Measurements from ENCODE around the gene PADI3. TPM values are rescaled to one million over a fixed set of nuclear protein-coding genes. Genes with fewer than 3 reads are reported as not detected.

PADI3 gene
- total RNA-seq, 6 donors from 2014 or later: not detected

GRCh38 chr1:17230671-17231310 lies 18.1 kb upstream of the PADI3 start:
- ATAC-seq (ENCODE audit: low FRiP score in 2 of 2): no peak
- TF ChIP-seq POLR2AphosphoS5 (IDR thresholded peaks at IDR 0.05) (no peak), CTCF (IDR thresholded peaks at IDR 0.05) (no peak), EP300 (IDR thresholded peaks at IDR 0.05) (no peak), POLR2A (IDR thresholded peaks at IDR 0.05) (no peak)

DNA sequence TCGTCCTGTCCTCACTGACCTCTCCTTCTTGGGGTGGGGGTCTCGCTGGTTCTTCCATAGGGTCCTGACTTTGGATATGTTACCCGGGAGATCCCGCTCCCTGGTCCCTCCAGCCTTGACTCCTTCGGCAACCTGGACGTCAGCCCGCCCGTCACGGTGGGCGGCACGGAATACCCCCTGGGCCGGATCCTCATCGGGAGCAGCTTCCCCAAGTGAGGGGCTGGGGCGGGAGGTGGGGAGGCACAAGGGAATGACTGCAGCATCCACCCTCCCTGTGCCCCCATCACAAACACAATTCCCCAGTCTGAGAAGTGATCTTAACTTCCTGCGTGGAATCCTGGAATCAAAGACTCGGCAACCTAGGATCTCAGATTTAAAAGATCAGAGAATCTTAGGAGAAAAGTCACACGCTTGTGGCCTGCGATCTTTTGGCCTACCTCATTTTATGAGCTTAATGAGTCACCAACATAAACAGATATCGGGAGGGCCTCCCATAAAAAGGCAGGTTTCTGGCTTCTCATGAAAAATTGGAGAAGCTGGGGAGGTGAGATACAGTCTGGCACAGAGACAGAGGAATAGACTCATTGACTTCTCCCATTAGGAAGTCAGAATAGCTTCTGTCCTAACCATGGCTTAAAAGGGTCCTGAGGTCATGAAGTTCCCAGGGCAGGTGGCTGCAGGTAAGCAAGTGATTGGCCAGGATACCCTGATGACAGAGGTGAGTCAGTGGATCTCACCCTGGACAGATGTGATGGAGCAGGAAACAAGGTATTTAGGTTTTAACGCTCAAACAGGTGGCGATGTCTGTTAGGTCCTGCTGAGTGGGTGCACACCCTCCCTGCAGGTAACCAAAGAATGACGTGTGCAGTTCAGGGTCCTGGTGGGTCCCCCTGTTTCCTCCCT lies 15.9 kb upstream of the PADI3 start:
- H3K4me3 ChIP-seq: no peak overlapping the region
- peaks cover 0 to 4% (median 0%) of the 10 kb centered on the region in 4 donors for H3K4me1 ChIP-seq
- no peaks in the 10 kb centered on the region for H3K36me3 ChIP-seq
- no peaks in the 10 kb centered on the region for H3K9me3 ChIP-seq
- H3K27ac ChIP-seq: no peak overlapping the region
- no peak for TF ChIP-seq POLR2A (IDR thresholded peaks at IDR 0.05)
- no peak for DNase-seq
- no peaks in the 10 kb centered on the region for H3K27me3 ChIP-seq
- ATAC-seq (ENCODE audit: low FRiP score in 2 of 2): no peak
- 70 to 77% methylated on average over 17 to 22 of the region's 22 CpGs for WGBS, 2 donors

More at GRCh38 chr1:17230671-17231310, 18.1 kb upstream of the PADI3 start:
- H3K27ac ChIP-seq: no peak overlapping the region
- H3K36me3 ChIP-seq: no peaks in the 10 kb centered on the region
- WGBS, 2 donors: 67 to 74% methylated on average over 8 of the region's 8 CpGs
- no peaks in the 10 kb centered on the region for H3K9me3 ChIP-seq
- no peak for DNase-seq
- H3K27me3 ChIP-seq: no peaks in the 10 kb centered on the region
- no peaks in the 10 kb centered on the region for H3K4me1 ChIP-seq
- no peak overlapping the region for H3K4me3 ChIP-seq

DNA sequence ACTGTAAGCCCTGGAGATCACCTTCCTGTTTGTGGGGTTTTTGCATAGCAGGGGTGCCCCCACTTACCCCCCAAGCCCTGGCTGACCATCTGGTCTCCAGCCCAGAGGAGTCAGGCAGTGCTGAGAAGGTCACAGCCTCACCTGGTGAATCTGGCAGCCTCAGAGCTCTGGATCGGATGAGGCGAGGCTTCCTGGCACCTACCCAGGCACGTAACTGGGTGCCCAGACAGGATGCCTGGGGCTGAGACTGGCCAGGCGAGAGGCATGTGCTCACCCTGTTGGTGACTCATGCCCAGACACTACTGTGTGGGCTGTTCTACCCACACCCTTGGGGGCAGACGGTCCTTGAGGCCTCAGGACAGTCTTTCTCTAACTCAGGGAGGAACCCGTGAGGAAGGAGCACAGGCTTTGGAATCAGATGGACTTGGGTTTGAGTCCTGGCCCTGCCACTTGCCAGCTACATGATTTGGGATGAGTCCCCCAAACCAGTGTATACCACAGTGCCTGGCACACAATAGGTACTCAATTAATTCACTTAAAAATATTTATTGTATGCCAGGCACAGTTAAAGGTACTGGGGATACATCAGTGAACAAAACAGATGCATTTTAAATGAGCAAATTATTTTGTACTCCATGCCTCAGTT lies 15.1 kb upstream of the PADI3 start:
- WGBS, 2 donors: 38% methylated on average over 6 of the region's 6 CpGs; no CpG with 5 or more reads in 1 of the 2 donors

DNA sequence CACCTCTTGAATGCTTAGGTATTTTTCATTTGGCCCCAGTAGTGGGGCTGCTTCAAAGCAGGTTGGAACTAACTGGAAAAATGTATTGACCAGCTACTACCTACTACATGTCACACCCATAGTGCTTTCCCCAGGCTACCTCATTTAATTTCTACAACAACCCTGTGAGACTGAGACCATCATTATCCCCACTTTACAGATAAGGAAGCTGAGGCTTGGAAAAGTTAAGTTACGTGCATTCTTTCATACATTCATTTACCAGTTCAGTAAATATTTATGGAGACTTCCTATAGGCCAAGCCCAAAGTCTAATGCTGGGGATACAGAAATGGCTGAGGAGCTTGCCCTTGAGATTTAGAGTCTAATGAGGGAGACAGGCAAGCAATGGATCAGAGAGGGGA lies 14.5 kb upstream of the PADI3 start:
- Histone ChIP-seq H3K9me3 (no peaks in the 10 kb centered on the region), H3K4me1 (peaks cover 0 to 4% (median 0%) of the 10 kb centered on the region in 4 donors), H3K36me3 (no peaks in the 10 kb centered on the region), H3K27ac (no peak overlapping the region), H3K4me3 (no peak overlapping the region), H3K27me3 (no peaks in the 10 kb centered on the region)
- ATAC-seq (ENCODE audit: low FRiP score in 2 of 2) (no peak), DNase-seq (no peak)
- TF ChIP-seq EP300 (IDR thresholded peaks at IDR 0.05): no peak
- no peak for TF ChIP-seq CTCF (IDR thresholded peaks at IDR 0.05)
- no peak for TF ChIP-seq POLR2A (IDR thresholded peaks at IDR 0.05)
- TF ChIP-seq POLR2AphosphoS5 (IDR thresholded peaks at IDR 0.05): no peak
- WGBS, 2 donors: 86 to 100% methylated on average over 1 of the region's 1 CpG

More for the DNA sequence above, 15.1 kb upstream of the PADI3 start:
- peak; percentile 60 to 72 for ATAC-seq (ENCODE audit: low FRiP score in 2 of 2)
- peak in 1 of 2 donors; percentile 72 for DNase-seq
- TF ChIP-seq EP300 (IDR thresholded peaks at IDR 0.05) (no peak), POLR2A (IDR thresholded peaks at IDR 0.05) (peak in 1 of 4 donors; percentile 22), POLR2AphosphoS5 (IDR thresholded peaks at IDR 0.05) (no peak), CTCF (IDR thresholded peaks at IDR 0.05) (no peak)
- H3K9me3 ChIP-seq: no peaks in the 10 kb centered on the region
- H3K36me3 ChIP-seq: no peaks in the 10 kb centered on the region
- H3K27ac ChIP-seq: no peak overlapping the region
- H3K4me3 ChIP-seq: no peak overlapping the region
- H3K4me1 ChIP-seq: peaks cover 0 to 4% (median 0%) of the 10 kb centered on the region in 4 donors
- H3K27me3 ChIP-seq: no peaks in the 10 kb centered on the region
